GM18861 (cell line): ENCODE data around the gene P2RY2.

ENCODE experiments used
- ATAC-seq: cut with Tn5 transposase; IDR thresholded peaks from one replicate; pipeline ENCODE4 v1.9.1; 2021; ENCODE audit not compliant: unreplicated experiment

The P2RY2 gene

DNA sequence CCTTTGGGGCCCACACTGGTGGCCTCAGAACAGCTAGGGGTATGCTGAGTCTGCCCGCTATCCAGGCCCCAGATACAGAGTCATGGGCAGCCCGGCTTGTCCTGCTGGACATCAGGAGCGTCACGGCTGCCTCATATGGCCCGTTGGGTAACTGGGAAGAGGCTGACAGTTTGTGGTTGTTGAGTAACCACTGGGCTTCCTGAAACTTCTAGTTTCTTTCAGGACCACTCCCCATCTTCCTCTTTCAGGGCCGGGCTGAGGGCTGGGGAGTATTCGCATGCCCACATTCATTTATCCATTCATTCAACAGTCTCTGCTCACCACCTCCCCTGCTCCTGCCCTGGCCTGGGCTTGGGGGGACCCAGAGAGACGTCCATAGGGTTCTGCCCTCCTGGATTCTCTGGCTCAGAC, 13.4 kb upstream of the P2RY2 start:
- no peak for ATAC-seq

DNA sequence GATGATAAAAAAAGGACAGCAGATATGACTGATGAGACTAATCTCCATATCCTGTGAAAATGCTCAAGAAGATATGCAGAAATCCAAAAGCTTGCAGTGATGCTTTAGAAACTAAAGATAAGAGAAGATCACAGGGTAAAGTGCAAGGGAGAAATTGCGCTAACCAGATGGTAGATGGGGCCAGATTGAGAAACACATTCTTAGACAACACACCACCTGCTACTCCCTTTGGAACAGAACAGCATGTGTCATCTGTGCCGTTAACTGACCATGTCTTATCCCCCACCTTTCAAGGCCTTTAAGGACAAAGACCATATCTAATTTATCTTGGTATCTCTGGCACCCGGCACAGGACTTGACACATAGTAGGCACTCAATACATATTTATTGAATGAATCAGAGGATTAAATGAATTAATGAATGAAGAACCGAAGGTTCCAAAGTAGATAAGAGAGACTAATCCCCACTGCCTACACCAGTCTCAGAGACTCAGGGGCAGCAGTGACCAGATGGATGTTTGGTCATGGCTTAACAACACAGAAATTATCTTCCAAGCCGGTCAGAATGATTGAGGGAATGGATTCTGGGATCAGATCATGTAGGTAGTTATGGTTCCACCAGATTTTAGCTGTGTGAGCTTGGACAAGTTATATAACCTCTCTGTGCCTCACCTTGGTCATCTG, 12.3 kb upstream of the P2RY2 start:
- ATAC-seq, result no peak

DNA sequence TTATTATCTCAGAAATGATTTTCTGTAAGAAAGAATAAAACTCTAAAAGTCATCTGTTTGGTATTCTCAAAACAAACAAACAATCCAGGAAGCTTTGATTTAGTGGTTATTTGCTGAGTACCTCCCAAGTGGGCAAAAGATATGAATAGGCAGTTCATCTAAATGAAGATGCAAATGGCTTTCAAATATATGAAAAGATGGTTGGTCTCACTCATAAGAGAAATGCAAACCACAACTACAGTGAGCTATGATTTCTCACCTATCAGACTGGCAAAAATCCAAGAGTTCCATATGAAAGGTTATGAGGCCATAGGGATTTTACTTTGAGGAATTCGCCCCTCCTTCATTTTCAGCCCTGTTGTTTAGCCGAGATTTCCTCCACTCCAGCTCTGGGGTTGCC, 11.3 kb upstream of the P2RY2 start:
- ATAC-seq, result no peak

DNA sequence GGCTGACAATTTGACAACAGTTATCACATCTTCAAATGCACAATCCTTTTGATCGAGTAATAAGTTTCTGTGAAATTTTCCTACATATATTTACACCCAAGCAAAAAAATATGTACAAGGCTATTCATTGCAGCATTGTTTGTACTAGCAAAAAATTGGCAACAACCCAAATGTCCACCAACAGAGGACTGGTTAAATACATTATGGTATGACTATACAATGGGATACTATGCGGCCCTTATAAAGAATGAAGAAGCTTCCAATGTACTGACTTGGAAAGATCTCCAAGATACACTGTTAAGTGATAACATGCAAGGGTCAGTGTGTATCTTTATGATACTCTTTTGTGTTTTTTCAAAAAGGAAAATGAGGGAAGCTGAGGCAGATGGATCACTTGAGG, 8.2 kb upstream of the P2RY2 start:
- ATAC-seq, result no peak

DNA sequence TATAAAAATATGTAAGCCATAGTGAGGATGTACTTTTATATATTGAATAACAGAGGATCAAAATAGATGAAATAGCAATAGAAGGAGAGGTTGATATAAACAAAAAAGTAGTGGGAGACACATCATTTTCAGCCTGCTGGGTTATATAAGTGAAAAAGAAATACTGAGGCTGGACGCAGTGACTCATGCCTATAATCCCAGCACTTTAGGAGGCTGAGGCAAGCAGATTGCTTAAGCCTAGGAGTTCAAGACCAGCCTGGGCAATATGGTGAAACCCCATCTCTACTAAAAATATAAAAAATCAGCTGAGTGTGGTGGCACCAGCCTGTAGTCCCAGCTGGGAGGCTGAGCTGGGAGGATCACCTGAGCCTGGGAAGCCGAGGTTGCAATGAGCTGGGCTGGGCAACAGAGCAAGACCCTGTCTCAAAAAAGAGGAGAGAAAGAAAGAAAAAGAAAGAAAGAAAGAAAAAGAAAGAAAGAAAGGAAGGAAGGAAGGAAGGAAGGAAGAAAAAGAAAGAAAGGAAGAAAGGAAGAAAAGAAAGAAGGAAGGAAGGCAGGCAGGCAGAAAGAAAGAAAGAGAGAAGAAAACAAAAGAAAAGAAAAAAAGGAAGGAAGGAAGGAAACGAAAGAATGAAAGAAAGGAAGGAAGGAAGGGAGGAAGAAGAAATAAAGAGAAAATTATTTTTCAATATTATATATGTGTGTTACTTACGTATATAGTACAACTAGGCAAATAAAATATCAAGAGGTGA, 7.0 kb upstream of the P2RY2 start:
- no peak for ATAC-seq

DNA sequence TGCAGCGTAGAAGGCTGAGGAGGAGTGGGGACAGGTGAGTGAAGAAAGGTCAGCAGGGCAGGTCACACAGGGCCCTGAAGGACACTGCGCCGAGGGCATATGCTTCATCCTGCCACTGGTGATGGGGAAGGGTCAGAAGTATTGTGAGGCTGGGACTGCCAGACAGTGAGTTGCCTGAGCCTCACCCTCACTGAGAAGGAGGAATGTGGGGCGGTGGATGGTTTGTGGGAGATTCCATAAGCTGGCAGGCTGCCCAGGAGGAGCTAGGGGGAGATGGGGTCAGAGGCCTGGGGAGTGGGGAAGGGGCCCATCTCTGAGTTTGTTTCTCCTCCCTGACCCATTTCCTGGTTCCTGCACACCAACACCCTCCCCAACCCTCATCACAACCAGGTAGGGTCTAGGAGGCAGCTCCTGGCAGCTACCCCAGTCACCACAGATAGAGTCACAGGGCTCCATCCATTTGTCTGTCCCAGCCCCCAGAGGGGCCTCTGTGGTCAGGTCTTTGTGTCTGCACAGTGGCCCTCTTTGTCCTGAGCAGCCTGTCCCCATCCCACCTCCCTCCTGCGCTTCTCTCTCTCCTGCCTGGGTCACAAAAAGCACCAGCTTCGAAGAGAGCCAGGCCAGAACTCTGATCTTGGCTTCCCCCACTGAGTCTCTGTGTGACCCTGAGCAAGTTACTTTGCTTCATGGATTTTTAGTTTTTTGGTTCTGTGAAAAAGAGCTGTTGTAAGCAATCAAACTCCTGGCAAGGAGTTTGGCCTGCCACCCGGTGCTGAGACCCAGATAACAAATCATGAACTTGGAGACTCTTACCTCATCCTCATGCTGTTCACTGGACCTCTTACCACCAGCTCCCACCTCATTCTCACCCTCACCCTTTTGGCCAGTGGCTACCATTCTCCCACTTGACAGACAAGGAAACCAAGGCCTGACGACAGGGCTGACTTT, 4.6 kb upstream of the P2RY2 start:
- ATAC-seq, result no peak

DNA sequence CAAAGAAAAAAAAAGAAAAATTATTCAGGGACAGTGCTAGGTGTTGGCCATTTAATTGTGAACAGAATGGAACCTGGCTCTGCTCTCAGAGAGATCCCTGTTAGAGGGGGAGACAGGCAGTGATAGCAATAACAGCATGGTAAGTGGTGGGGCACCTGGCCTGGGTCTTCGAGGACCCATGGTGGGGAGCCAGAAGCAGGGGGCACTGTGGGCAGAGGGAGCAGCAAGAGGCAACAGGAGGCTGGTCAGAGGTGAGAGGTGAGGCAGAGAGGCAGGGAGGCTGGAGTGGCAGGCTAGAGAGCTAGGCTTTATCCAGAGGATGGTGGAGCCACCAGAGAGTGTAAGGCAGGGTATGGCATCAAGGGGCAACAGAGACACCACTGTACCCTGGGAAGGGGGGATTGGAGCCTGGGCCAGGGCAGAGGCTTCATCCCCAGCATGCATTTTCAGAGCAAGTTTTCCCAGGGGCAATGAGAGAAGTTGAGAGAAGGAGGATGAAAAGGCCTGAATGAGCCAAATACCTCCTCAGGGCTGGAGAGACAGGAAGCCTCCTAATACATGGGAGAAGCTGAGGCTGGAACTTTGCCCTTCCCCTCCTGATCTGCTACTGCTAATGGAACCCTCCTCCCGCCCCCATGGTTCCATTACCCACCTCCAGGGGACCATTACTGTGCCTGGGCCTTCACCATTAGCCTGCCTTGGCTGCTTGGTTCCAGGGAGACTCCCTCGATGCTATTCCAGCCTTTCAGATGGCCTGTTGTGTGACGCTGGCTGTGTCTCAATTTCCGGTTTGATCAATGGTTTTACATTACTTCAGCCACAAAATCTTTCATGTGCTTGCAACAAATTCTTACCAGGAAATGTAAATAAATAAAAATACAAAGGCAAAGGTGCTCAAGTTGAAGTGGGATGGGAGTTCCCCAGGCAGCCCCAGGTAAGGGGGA, 2.6 kb upstream of the P2RY2 start:
- ATAC-seq, result no peak

DNA sequence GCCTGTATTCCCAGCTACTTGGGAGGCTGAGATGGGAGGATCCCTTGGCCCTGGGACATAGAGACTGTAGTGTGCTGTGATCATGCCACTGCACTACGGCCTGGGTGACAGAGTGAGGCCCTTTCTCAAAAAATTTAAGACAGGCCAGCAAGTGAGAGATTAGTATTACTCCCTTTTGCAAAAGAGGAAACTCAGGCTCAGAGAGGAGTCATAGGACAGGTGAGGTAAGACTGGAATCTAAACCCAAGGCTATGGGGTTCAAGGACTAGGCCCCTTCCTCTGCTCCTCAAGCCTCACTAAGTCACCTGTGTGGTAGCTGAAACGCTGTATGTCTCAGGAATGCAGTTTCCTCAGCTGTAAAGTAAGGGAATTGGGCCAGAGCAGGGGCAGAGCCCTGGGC, 1.6 kb upstream of the P2RY2 start:
- ATAC-seq, result no peak

DNA sequence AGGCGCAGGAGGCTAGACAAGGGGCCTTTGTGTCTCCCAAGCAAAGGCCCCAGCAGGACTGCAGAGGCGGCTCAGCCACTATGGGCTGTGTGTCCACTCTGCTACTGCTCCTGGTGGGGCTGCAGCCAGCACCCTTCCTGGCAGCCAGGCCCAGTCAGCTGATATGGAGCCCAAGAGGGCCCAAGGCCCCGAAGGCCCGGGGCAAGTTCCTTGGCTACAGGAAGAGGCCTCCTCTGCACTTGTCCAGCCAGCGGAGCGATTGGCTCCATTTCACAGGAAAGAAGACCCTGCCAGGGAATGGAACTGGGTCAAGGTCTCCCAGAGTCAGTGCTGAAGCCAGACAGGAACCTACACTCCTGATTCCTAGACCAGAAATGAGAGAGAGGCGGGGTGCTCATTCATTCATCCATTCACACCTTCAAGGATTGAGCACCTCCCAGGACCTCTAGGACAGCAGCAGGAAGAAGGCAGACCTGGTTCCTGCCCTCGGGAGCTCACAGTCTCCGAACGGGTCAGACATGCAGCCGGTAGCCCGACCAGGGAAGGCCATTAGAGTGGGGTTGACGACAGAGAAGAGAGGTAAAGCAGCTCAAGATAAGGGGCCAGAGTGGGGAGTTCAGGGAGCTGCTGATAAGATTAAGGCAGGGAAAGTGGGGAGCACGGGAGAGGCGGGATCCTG, 811 bp upstream of the P2RY2 start:
- ATAC-seq, result no peak

DNA sequence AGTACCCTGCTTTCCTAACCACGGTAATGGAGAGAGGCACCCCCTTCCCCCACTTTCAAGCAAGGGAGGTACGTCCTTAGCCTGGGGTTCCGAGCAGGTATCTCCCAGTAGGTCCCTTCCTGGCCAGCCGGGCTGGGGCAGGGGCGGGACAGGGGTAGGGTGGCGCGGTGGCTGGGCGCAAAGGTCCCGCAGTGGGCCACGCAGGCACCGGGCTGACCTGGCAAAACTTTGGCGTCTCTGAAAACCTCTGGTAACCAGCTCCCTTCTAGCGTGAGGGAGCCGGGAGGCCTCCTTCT, 323 bp upstream of the P2RY2 start:
- ATAC-seq, result no peak

DNA sequence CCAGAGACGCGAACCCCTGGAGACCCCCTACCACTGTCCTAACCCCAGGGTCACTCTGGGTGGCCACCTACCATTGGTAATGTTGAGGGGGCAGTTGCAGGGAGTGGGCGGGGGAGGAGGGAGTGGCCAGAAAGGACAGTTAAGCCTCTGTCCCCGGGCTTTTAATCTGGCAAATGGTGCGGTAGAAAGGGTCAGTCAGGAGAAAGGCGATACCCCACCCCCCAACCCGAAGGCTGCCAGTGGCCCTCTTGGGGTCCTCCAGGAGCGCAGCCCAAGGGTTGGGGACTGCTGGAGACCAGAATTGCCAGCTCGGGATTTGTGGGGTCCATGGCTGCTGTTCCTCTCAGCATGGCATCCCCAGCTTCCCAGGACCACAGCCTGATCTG, 742 bp downstream of the P2RY2 start:
- ATAC-seq, result no peak

DNA sequence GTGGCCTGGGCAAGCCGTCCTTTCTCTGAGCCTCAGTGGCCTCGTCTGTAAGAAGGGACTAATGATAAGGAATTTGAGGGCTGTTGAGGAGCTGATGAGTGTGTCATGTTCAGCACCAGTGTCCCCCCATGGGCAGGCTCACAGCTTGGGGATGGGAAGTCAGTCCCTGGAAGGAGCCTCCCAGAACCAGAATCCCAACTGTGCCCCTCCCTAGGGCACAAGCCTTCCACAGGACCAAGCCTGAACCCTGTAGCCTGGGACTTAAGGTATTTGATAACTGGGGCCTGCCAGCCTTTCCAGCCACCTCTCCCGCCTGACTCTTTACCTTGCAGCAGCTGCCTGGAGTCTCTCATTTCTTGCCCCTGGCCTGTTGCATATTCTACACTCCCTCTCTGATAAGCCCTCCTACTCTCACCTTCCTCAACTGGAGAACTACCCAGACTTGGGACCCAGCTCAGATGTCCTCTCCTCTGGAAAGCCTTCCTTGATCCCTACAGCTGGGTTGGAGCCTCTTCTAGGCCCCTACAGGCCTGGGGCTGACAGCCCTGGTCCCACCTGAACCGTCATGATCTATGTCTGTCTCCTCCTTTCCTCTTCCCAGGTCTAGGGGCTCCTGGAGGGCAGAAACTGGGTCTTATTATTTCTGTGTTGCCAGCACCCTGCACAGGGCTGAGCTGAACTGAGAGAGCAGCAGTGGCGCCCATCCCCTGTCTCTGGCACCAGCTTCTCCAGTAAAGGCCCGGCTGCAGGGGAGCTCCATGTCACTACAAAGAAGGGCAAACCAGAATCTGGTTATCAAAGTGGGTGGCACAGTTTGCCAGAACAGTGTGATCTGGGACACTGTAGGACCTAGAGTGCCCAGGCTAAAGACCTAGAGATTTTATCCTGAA, 1.6 kb downstream of the P2RY2 start:
- no peak for ATAC-seq

DNA sequence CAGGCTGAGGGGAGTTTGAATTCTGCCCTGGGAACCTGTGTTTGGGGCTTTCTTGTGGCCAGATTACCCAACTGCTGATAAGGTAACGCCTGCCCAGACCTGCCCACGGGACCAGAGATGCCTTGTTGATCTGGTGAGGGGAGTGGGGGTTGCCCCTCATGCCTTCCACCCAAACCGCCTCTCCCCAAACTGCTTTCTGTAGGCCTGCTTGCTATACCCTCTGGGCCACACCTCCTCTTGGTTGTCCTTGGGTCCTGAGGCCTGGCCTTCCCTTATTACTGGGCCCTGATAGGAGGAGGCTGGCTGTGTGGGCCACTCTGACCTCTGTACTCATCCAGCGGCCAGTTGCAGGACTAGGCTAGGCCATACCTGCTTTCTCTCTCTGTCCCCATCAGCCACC, 3.4 kb downstream of the P2RY2 start:
- ATAC-seq, result no peak

DNA sequence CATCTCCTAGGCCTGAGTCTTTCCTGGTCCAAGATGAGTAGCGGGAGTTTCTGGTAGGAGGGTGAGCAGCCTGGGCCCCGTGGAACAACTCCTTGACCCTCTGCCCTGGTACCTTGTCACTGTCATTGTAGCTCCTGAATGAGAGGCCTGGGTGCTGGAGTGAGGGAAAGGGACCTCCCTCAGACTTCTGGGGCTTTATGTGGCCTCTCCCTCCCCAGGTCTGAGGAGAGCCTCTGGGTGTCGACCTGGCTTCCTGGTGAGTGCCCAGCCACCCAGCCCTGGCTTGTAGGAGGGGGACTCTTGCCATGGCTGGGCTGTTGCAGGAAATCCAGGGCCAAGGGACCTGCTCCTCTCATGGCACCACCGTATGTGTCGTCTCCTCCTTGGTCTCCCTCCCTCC, 3.9 kb downstream of the P2RY2 start:
- ATAC-seq, result no peak

DNA sequence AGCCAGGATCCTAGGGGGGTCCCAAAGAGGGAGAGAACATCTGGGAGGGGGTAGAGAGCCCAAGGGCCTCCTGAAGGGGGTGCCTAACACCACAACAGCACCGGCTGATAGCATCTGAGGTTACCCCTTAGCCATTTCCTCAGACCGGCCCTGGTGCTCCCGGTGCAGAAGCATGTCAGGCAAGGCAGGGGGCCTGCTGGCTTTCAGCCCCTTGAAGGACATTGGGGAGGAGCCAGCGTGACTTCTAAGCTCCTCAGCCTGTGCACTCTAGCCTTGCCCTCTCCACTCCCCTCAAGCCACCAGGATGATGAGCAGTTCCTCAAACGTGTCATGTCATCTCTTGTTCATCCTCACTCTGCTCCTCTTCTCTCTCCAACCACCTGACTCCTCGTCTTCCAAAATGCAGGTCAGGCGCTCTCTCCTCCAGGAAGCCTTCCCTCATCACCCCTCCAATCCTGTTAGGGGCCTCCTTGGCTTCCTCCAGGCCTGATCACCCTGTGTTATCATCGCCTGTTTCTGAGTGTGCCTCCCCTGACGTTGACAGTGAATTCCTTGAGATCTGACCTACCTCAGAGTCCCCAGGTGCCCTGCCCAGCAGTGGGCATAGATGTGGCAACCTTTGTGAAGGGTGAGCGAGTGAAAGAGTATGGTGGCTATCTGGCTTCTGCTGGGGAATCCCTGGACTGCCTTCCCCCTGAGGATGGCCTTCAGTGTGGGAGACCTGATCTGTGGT, 6.1 kb downstream of the P2RY2 start:
- no peak for ATAC-seq

DNA sequence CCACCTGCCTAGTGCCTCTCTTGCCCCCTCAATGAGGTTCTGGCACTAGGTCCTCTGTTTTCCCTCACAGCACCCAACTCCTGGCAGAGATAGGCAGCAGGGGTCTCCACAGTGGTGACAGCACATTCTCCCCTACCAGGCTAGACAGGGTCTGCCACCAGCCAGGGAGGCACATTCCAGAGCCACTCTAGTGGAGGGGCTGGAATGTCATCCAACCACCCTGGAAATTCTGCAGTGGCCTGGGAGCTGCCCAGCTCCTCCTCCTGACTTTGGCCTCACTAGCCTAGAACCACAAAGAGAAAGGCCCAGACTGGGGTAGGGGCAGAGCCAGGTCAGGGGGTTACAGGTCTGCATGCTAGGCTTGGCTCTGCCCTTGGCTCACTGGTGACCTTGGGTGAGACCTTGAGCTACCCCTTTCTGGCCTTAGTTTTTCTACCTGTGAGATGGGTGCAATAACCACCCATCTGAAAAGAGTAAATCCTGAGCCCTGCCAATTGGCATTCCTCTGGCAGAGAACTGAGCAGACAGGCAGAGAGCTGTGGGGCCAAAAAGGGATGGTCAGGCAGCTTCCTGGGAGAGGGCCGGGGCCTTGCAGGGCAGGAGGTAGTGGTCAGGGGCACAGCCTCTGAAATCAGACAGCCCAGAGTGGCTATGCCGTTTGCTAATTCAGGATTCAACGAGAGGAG, 7.1 kb downstream of the P2RY2 start:
- ATAC-seq, result no peak

DNA sequence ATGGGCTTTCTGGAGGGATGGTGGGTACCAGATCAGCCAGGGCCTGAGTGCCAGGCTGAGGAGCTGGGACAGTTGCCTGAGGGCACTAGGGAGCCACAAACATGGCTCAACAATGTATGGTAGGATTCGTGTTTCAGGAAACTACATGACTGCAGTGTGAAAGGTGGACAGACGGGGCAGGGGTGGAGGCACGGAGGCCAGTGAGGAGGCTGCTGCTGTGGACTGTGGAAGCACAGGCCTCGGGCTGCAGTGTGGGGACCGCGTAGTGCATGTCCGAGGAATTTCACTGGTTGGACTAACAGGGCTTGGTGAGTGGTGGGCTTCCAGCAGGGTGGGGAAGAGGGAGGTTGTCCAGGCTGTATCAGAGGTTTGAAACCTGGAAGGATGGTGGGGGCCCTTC, 7.8 kb downstream of the P2RY2 start:
- no peak for ATAC-seq
